ENCODE measurements around the gene ARFGEF2.
A peak's percentile ranks its signal among the peaks of the same experiment; 100 is the strongest.
"Not testable (repeated sequence)": the region's sequence is repeated elsewhere in the genome, so short reads cannot be mapped to it uniquely, and the experiment has no call there.

Gene ARFGEF2

DNA sequence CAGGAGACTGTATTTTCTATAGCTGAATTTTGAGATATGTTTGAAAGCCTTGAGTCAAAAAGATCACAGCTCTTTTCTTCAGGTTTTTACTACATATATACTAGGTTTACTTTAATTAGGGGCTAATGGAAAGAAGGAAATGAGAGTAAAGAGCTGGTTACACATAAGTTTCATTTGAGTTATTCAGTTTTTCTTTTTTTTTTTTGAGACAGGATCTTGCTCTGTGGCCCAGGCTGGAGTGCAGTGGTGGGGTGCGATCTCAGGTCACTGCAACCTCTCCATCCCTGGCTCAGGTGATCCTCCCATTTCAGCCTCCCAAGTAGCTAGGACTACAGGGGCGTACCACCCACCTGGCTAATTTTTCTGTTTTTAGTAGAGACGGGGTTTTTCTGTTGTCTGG, 4.8 kb downstream of the ARFGEF2 start:
- intact Hi-C loops (cut with DNase I) = no loop called here
- no peak for DNase-seq

- intact Hi-C loops (cut with DNase I) = no loop called here
- no peak for DNase-seq
These were observed 5.3 kb downstream of the ARFGEF2 start for GRCh38 chr20:48926821-48927220.

GRCh38 chr20:48928832-48929725, 7.6 kb downstream of the ARFGEF2 start:
- no peak for DNase-seq
- intact Hi-C loops (cut with DNase I) = no loop called here

GRCh38 chr20:48930035-48930434, 8.5 kb downstream of the ARFGEF2 start:
- intact Hi-C loops (cut with DNase I) = no loop called here

DNA sequence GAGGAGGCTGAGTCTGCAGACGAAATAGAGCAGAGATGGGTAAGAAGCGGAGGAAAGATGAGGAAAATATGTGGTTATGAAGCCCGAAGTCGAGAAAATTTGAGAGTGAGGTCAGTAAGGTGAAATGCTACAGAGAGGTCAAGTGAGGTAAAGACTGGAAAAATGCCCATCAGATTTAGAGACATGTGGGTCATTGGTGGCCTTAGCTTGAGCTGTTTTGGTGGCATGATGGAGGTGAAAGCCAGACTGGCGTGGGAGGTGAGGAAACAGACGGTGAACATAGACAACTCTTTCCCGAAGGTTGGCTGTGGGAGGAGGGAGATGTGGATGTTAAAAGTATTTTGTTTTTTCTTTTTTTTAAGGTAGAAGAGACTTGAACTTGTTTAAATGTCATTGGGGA, 9.4 kb downstream of the ARFGEF2 start:
- intact Hi-C loops (cut with DNase I) = no loop called here
- peak in 3 of 10 donors; percentile 22 to 32 (median 26) for DNase-seq

More at GRCh38 chr20:48930035-48930434, 8.5 kb downstream of the ARFGEF2 start:
- no peak for DNase-seq

GRCh38 chr20:48931527-48932374, 10.2 kb downstream of the ARFGEF2 start:
- intact Hi-C loops (cut with DNase I) = no loop called here
- DNase-seq = no peak

GRCh38 chr20:48932375-48932941, 10.9 kb downstream of the ARFGEF2 start:
- intact Hi-C loops (cut with DNase I) = no loop called here
- DNase-seq = no peak

- no peak for DNase-seq
- intact Hi-C loops (cut with DNase I) = no loop called here
These were observed 11.7 kb downstream of the ARFGEF2 start for GRCh38 chr20:48933017-48933766.

GRCh38 chr20:48934273-48934877, 12.9 kb downstream of the ARFGEF2 start:
- intact Hi-C loops (cut with DNase I); DNase-seq: not testable (repeated sequence)

- intact Hi-C loops (cut with DNase I); DNase-seq: not testable (repeated sequence)
These were observed 13.5 kb downstream of the ARFGEF2 start for GRCh38 chr20:48934966-48935365.

GRCh38 chr20:48936178-48936577, 14.7 kb downstream of the ARFGEF2 start:
- intact Hi-C loops (cut with DNase I); DNase-seq: not testable (repeated sequence)

DNA sequence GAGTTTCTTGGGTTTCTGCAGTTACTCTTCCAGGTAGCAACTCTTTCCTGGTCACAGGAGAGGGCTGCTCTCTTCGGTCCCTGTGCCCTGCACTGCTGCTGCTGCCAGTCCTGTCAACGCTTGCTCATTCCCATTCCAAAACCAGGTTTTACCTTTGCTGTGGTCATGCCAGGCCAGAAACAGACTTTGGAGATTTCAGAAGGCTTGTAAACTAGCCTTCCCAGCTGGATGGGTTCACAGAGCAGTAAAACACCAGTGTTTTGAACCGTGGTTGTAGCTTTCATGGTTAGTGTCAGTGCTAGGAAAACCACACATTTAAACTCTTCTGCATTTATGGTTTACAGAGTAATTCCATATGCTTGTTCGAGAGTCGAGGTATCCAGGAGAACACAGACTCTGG, 16.2 kb downstream of the ARFGEF2 start:
- intact Hi-C loops (cut with DNase I) = no loop called here
- DNase-seq = no peak

GRCh38 chr20:48938670-48939069, 17.2 kb downstream of the ARFGEF2 start:
- DNase-seq = no peak
- intact Hi-C loops (cut with DNase I) = no loop called here

- no peak for DNase-seq
- intact Hi-C loops (cut with DNase I) = no loop called here
These were observed 18.7 kb downstream of the ARFGEF2 start for GRCh38 chr20:48940170-48940569.

- intact Hi-C loops (cut with DNase I) = no loop called here
- DNase-seq = no peak
These were observed 20.0 kb downstream of the ARFGEF2 start for GRCh38 chr20:48941467-48941866.

GRCh38 chr20:48942730-48943129, 21.2 kb downstream of the ARFGEF2 start:
- intact Hi-C loops (cut with DNase I) = no loop called here
- no peak for DNase-seq

DNA sequence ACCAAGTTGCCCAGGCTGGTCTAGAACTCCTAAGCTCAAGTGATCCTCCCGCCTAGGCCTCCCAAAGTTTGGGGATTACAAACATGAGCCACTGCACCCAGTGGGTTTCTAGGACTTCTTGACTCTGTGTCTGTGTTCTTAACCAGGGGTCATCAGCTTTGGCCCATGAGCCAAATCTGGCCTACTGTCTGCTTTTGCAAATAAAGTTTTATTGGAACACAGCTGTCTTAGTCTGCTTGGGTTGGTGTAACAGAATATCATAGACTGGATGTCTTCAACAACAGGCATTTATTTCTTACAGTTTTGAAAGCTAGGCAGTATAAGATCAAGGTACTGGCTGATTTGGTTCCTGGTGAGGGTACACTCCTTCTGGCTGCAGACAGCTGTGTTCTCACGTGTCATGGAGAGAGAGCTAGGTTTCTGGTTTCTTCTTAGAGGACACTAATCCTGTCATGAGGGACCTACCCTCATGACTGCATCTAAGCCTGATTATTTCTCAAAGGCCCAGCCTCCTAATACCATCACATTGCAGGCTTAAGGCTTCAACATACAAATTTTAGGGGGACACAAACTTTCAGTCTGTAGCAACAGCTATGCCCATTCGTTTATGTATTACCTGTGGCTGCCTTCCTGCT, 23.3 kb downstream of the ARFGEF2 start:
- DNase-seq = no peak
- intact Hi-C loops (cut with DNase I) = no loop called here

- no peak for DNase-seq
- intact Hi-C loops (cut with DNase I) = no loop called here
These were observed 24.5 kb downstream of the ARFGEF2 start for GRCh38 chr20:48945840-48946514.

- intact Hi-C loops (cut with DNase I) = no loop called here
- no peak for DNase-seq
These were observed 27.1 kb downstream of the ARFGEF2 start for GRCh38 chr20:48948612-48949011.
